HUES64 (cell line): ENCODE results near the gene ARID5B.

Experiments used
- H3K27ac ChIP-seq: 2 replicates; pipeline ENCODE4 v1.7.0; 2013; ENCODE audit warnings: low read depth, low read length, inconsistent platforms
- H3K27me3 ChIP-seq: 2 replicates; pipeline ENCODE4 v1.6.1; 2013; ENCODE audit warnings: mild to moderate bottlenecking, low read length; ENCODE audit not compliant: insufficient read depth
- H3K36me3 ChIP-seq: 2 replicates; pipeline ENCODE4 v1.6.1; 2013; ENCODE audit warnings: mild to moderate bottlenecking, low read length; ENCODE audit not compliant: insufficient read depth
- H3K4me1 ChIP-seq: 2 replicates; pipeline ENCODE4 v1.6.1; 2013; ENCODE audit warnings: mild to moderate bottlenecking, low read length, moderate library complexity; ENCODE audit not compliant: insufficient read depth
- H3K4me3 ChIP-seq: 2 replicates; pipeline ENCODE4 v1.5.1; 2013; ENCODE audit warnings: mild to moderate bottlenecking, low read length, moderate library complexity
- H3K9ac ChIP-seq: 2 replicates; pipeline ENCODE4 v1.6.1; 2013; ENCODE audit warnings: mild to moderate bottlenecking, low read depth, low read length
- H3K9me3 ChIP-seq: 2 replicates; pipeline ENCODE4 v1.6.1; 2013; ENCODE audit warnings: low read depth, low read length; ENCODE audit not compliant: insufficient read depth
- WGBS: fragments of 150-250, 120-280 bp; methylation state at CpG from one replicate; pipeline ENCODE4 v1.1.7; 2013; ENCODE audit warnings: missing lambda C conversion rate; 5-methylcytosine and 5-hydroxymethylcytosine counted together

ARID5B gene

GRCh38 chr10:61888744-61889143 is 12.8 kb upstream of the ARID5B start:
- no peaks in the 10 kb centered on the region for H3K9me3 ChIP-seq
- no peaks in the 10 kb centered on the region for H3K4me1 ChIP-seq
- H3K4me3 ChIP-seq, result no peak overlapping the region
- no peak overlapping the region for H3K9ac ChIP-seq
- H3K27ac ChIP-seq, result no peak overlapping the region
- no peaks in the 10 kb centered on the region for H3K27me3 ChIP-seq
- 88% methylated on average over 1 of the region's 1 CpG for WGBS
- H3K36me3 ChIP-seq, result no peaks in the 10 kb centered on the region

GRCh38 chr10:61890430-61890829 is 11.1 kb upstream of the ARID5B start:
- Histone ChIP-seq H3K27me3 (no peaks in the 10 kb centered on the region), H3K4me1 (no peaks in the 10 kb centered on the region), H3K4me3 (no peak overlapping the region), H3K9ac (no peak overlapping the region), H3K27ac (no peak overlapping the region), H3K36me3 (no peaks in the 10 kb centered on the region), H3K9me3 (no peaks in the 10 kb centered on the region)

GRCh38 chr10:61890881-61891409 is 10.6 kb upstream of the ARID5B start:
- H3K36me3 ChIP-seq, result no peaks in the 10 kb centered on the region
- 93% methylated on average over 3 of the region's 5 CpGs for WGBS

DNA sequence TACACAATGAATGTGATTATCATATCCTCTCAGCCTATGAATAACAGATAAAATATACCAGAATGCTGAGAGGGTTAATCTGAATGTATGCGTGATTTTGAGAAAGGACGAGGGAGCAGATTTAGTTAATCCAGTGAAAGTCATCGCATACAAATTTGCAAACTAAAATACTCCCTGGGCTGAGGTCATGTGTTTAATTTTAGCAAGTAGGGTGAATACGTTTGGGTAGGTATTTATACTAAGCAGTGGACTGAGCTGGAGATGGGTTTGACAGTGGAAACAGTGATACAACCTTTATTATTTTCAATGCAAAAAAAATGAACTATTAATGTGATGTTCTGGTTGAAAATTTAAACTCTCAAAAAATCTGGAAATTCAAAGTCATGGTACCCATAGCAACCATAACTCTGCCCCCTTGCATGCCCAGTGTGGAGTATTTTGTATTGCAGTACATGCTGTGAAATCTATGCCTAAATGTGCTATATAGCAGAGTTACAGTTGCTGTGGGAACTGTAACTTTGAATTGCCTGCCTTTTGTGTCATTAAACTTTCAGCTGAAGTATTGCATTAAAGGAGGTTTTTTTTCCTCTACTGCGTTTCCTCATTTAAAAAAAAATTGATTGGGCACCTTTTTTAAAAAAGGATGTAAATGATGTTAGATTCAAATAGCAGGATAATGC is 9.5 kb upstream of the ARID5B start:
- H3K4me1 ChIP-seq, result no peaks in the 10 kb centered on the region
- no peak overlapping the region for H3K9ac ChIP-seq
- WGBS, result 87% methylated on average over 5 of the region's 5 CpGs
- peaks cover under 1% of the 10 kb centered on the region for H3K27me3 ChIP-seq
- H3K27ac ChIP-seq, result no peak overlapping the region
- H3K36me3 ChIP-seq, result no peaks in the 10 kb centered on the region
- H3K9me3 ChIP-seq, result no peaks in the 10 kb centered on the region
- no peak overlapping the region for H3K4me3 ChIP-seq

More at GRCh38 chr10:61890881-61891409, 10.6 kb upstream of the ARID5B start:
- no peak overlapping the region for H3K27ac ChIP-seq
- H3K27me3 ChIP-seq, result no peaks in the 10 kb centered on the region
- no peaks in the 10 kb centered on the region for H3K4me1 ChIP-seq
- H3K4me3 ChIP-seq, result no peak overlapping the region
- no peaks in the 10 kb centered on the region for H3K9me3 ChIP-seq
- H3K9ac ChIP-seq, result no peak overlapping the region

GRCh38 chr10:61892961-61893360 is 8.5 kb upstream of the ARID5B start:
- Histone ChIP-seq H3K27me3 (peaks cover 10% of the 10 kb centered on the region), H3K9me3 (no peaks in the 10 kb centered on the region), H3K4me3 (no peak overlapping the region), H3K27ac (no peak overlapping the region), H3K4me1 (peaks cover 5% of the 10 kb centered on the region), H3K9ac (no peak overlapping the region), H3K36me3 (no peaks in the 10 kb centered on the region)
- 89% methylated on average over 3 of the region's 4 CpGs for whole genome bisulfite sequencing

- Histone ChIP-seq H3K27me3 (peaks cover 22% of the 10 kb centered on the region), H3K9me3 (no peaks in the 10 kb centered on the region), H3K9ac (no peak overlapping the region), H3K4me1 (peaks cover 16% of the 10 kb centered on the region), H3K27ac (no peak overlapping the region), H3K4me3 (no peak overlapping the region), H3K36me3 (no peaks in the 10 kb centered on the region)
- WGBS, result 81% methylated on average over 4 of the region's 4 CpGs
These were observed 7.4 kb upstream of the ARID5B start for GRCh38 chr10:61894133-61894532.

- no peaks in the 10 kb centered on the region for H3K9me3 ChIP-seq
- H3K27me3 ChIP-seq, result peaks cover 41% of the 10 kb centered on the region
- no peak overlapping the region for H3K9ac ChIP-seq
- 89% methylated on average over 4 of the region's 6 CpGs for WGBS
- no peak overlapping the region for H3K27ac ChIP-seq
- H3K4me1 ChIP-seq, result peaks cover 26% of the 10 kb centered on the region
- H3K4me3 ChIP-seq, result no peak overlapping the region
- H3K36me3 ChIP-seq, result no peaks in the 10 kb centered on the region
These were observed 5.5 kb upstream of the ARID5B start for GRCh38 chr10:61895898-61896600.

GRCh38 chr10:61896854-61897661 is 4.4 kb upstream of the ARID5B start:
- Histone ChIP-seq H3K27ac (no peak overlapping the region), H3K4me3 (peak overlapping the region; percentile 50), H3K27me3 (peaks cover 45% of the 10 kb centered on the region), H3K9me3 (no peaks in the 10 kb centered on the region), H3K36me3 (no peaks in the 10 kb centered on the region), H3K9ac (no peak overlapping the region; the same call in 1 of the 2 replicates), H3K4me1 (peaks cover 29% of the 10 kb centered on the region)
- 7% methylated on average over 30 of the region's 32 CpGs for WGBS

- peaks cover 53% of the 10 kb centered on the region for H3K27me3 ChIP-seq
- no peak overlapping the region for H3K9ac ChIP-seq
- no peaks in the 10 kb centered on the region for H3K9me3 ChIP-seq
- WGBS, result 19% methylated on average over 7 of the region's 10 CpGs
- H3K4me1 ChIP-seq, result peaks cover 37% of the 10 kb centered on the region
- no peak overlapping the region for H3K27ac ChIP-seq
- H3K36me3 ChIP-seq, result no peaks in the 10 kb centered on the region
- H3K4me3 ChIP-seq, result peak overlapping the region; percentile 50
These were observed 3.6 kb upstream of the ARID5B start for GRCh38 chr10:61897671-61898434.

GRCh38 chr10:61898435-61898778 is 3.1 kb upstream of the ARID5B start:
- H3K36me3 ChIP-seq, result no peaks in the 10 kb centered on the region
- H3K27me3 ChIP-seq, result peaks cover 57% of the 10 kb centered on the region
- H3K4me3 ChIP-seq, result no peak overlapping the region
- H3K27ac ChIP-seq, result no peak overlapping the region
- H3K9ac ChIP-seq, result no peak overlapping the region
- 25% methylated on average over 2 of the region's 2 CpGs for WGBS
- no peaks in the 10 kb centered on the region for H3K9me3 ChIP-seq
- peaks cover 37% of the 10 kb centered on the region for H3K4me1 ChIP-seq
